ENCODE measurements around the gene IGLL5.

- TF ChIP-seq EZH2phosphoT487 (IDR thresholded peaks at IDR 0.05; ENCODE audit: borderline replicate concordance, low read length) (no peak), CTCF (IDR thresholded peaks at IDR 0.05; ENCODE audit: low read depth, low read length, poor library complexity, severe bottlenecking) (no peak)
Observed at GRCh38 chr22:22883090-22883727, 4.4 kb upstream of the IGLL5 start.

Data from DOHH2 (cell line).